A673 (cell line): Measurements from ENCODE around the gene NHEJ1. TPM values are rescaled to one million over a fixed set of nuclear protein-coding genes. Genes with fewer than 3 reads are reported as not detected.

ENCODE experiments used
- BruUV-seq: library from RNA; stranded (reverse); fragments of 400-500 nt; replicated peaks from 2 replicates; lab custom pipeline; 2021; lab: Mats Ljungman, UMichigan
- CTCF ChIA-PET: fragments of 300-600 bp; sonication (Branson Sonifier 250); formaldehyde crosslinking; loops from one replicate; lab custom pipeline; 2022; ENCODE audit warnings: antibody characterized with exemption; lab: Charles Lee
- POLR2A ChIA-PET: fragments of 300-600 bp; sonication (Branson Sonifier 250); formaldehyde crosslinking; loops from one replicate; lab custom pipeline; 2022; ENCODE audit warnings: antibody characterized with exemption; ENCODE audit not compliant: low non-redundant PET; lab: Charles Lee
- DNase-seq: peaks from one replicate; pipeline ENCODE4 v3.0.0-alpha.2; 2015; ENCODE audit warnings: low spot score
- H3K27ac ChIP-seq: fragments of 200-600 bp; sonication (generic); 2 replicates; pipeline ENCODE4 v1.5.1; 2016; ENCODE audit warnings: mixed run types, low read depth, mild to moderate bottlenecking, mixed read lengths, antibody characterized with exemption, low read length; ENCODE audit not compliant: poor library complexity, severe bottlenecking
- H3K27me3 ChIP-seq: fragments of 200-600 bp; sonication (generic); replicated peaks from 2 replicates; pipeline ENCODE4 v1.6.1; 2017; ENCODE audit warnings: mixed run types, low read depth, mild to moderate bottlenecking, mixed read lengths, antibody characterized with exemption, low read length; ENCODE audit not compliant: insufficient read depth, poor library complexity
- H3K36me3 ChIP-seq: fragments of 200-600 bp; sonication (generic); 2 replicates; pipeline ENCODE4 v1.6.1; 2016; ENCODE audit warnings: mixed run types, mild to moderate bottlenecking, mixed read lengths, antibody characterized with exemption, low read length; ENCODE audit not compliant: insufficient read depth, poor library complexity, severe bottlenecking
- H3K4me1 ChIP-seq: fragments of 200-600 bp; sonication (generic); 2 replicates; pipeline ENCODE4 v1.6.1; 2017; ENCODE audit warnings: mixed run types, mild to moderate bottlenecking, mixed read lengths, antibody characterized with exemption, low read length; ENCODE audit not compliant: insufficient read depth, poor library complexity, severe bottlenecking
- H3K4me3 ChIP-seq: fragments of 200-600 bp; sonication (generic); 2 replicates; pipeline ENCODE4 v1.5.1; 2016; ENCODE audit warnings: low read depth, mixed run types, mild to moderate bottlenecking, mixed read lengths, low read length; ENCODE audit not compliant: poor library complexity, severe bottlenecking
- H3K9me3 ChIP-seq: fragments of 200-600 bp; sonication (generic); 2 replicates; pipeline ENCODE4 v1.6.1; 2016; ENCODE audit warnings: mixed run types, low read depth, mild to moderate bottlenecking, mixed read lengths, antibody characterized with exemption, low read length; ENCODE audit not compliant: poor library complexity, severe bottlenecking
- EZH2 ChIP-seq: fragments of 200-600 bp; sonication (generic); IDR thresholded peaks from 2 replicates; pipeline ENCODE4 v1.6.1; 2017; ENCODE audit warnings: borderline replicate concordance, low read depth, mild to moderate bottlenecking, mixed read lengths, antibody characterized with exemption, low read length; ENCODE audit not compliant: poor library complexity, severe bottlenecking
- intact Hi-C: fragments of 100-400 bp; cut with micrococcal nuclease; formaldehyde crosslinking; loops from one replicate; pipeline ENCODE4 v1.10.0; 2022; ENCODE audit not compliant: unreplicated experiment
- total RNA-seq: library from RNA; stranded (reverse); gene quantifications from 2 replicates; pipeline ENCODE4 v1.2.3, GENCODE V29; 2021
- TF ChIP-seq, protein P1 (sequence below): fragments of 300-800, 200-600 bp; sonication (generic); conservative IDR thresholded peaks from 2 replicates; pipeline ENCODE4 v1.5.1; 2017; ENCODE audit warnings: low read depth, mild to moderate bottlenecking, antibody characterized with exemption, low read length, moderate library complexity, mixed read lengths

Gene NHEJ1
- total RNA-seq, 1 experiment from 2014 or later: 18.0 TPM

DNA sequence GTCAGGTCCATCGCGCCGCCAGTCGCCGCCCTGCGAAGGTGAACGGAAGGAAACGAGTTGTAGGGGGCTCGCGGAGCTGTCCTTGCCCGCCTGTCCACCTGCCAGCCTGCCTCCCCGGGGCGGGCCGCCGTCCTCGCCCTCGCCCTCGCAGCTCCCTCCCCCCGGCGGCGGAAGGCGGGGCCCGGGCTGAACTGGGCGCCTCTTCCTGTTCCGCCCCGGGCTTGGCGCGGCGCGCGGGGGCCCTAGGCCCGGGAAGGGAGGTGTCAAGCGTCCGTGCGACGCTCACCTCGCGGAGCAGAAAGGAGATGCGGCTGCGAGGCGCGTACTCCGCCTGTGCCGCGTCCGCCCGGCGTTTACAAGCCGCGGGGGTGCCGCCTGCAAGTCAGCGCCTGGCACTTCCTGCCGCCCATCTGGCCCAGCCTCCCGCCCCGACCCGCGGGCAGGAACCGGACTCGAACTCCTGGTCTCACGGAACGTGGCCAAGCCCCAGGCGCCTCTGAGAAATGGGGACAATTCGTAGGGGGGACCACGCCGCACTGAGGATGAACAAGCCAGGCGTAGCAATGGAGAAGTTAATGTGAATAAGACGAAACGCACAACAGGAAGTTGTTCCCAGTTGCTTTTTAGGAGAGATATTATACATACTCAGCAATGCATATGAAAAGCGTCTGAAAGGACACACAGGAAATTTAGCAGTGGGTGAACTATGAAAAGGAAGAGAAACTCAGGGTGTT lies 16.4 kb upstream of the NHEJ1 start, which contains the start of gene CNPPD1:
Gene CNPPD1, minus strand, starts transcription at position 108 of the 734 bp plus-strand sequence. Its CDS starts 97 bp downstream, at position 11.
- intact Hi-C loops: loop anchor here (5.0 kb wide), 2 partner anchors 40 to 120 kb away; partner anchors contain the start of gene ABCB6
- peak; percentile 83 for DNase-seq
- POLR2A ChIA-PET: interaction anchor here (0.7 kb wide), 1 partner anchor 28 kb away, joined by 3 read pairs; no protein-coding TSS in a partner anchor

DNA sequence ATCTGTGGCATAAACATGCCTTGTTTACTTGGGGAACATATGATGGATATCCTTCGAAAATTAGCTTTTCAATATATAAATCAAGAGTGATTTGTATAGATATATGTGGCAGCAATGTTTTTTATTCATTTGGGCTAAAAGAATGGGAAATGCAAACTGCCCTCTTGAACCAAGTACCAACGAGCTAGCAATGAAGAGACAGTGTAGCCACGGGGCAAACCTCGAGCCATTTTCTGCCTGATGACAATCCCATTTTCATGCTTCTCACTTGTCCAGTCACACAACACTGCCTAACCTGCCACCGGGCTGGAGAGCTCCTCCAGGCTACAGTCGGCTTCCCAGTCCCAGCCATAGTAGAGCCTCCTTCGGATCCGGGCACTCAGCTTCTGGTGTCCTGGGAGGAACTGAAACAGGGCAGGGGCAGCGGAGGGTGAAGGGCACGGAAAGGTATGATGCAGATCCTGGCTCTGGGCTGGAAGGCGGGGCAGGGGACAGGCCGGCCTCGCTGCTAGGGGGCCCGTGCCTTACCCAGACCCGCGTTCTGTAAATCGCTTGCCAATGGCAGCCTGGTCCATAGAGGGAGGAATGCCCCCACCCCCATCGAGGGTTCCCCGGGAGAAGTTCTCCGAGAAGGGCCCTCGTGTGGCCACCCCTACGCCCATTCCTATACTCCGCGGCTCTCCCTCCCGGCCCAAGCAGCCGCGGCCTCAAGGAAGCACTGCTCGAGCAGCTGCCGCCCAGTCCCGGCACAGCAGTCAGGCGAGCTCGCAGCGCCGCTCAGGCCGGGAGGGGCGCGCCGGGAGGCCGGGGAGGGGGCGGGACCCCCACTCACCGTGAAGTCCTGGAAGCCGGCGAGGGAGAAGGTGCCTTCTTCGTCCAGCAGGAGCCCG lies 15.6 kb upstream of the NHEJ1 start:
- Histone ChIP-seq H3K27me3 (no peaks in the 10 kb centered on the region), H3K9me3 (no peaks in the 10 kb centered on the region), H3K36me3 (peaks cover 16% of the 10 kb centered on the region), H3K4me3 (peak overlapping the region; percentile 96), H3K4me1 (peaks cover 5% of the 10 kb centered on the region), H3K27ac (peak overlapping the region; percentile 81)
- no TSS peak for BruUV-seq
- CTCF ChIA-PET: interaction anchor here (0.5 to 1.6 kb wide), 4 partner anchors 17 to 119 kb away, joined by 3 to 7 read pairs (median 5); no protein-coding TSS in a partner anchor
- no peak for TF ChIP-seq EZH2
- TF ChIP-seq, protein P1, sequence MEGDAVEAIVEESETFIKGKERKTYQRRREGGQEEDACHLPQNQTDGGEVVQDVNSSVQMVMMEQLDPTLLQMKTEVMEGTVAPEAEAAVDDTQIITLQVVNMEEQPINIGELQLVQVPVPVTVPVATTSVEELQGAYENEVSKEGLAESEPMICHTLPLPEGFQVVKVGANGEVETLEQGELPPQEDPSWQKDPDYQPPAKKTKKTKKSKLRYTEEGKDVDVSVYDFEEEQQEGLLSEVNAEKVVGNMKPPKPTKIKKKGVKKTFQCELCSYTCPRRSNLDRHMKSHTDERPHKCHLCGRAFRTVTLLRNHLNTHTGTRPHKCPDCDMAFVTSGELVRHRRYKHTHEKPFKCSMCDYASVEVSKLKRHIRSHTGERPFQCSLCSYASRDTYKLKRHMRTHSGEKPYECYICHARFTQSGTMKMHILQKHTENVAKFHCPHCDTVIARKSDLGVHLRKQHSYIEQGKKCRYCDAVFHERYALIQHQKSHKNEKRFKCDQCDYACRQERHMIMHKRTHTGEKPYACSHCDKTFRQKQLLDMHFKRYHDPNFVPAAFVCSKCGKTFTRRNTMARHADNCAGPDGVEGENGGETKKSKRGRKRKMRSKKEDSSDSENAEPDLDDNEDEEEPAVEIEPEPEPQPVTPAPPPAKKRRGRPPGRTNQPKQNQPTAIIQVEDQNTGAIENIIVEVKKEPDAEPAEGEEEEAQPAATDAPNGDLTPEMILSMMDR: no peak
- DNase-seq: peak; percentile 36
- intact Hi-C loops: loop anchor here (5.0 kb wide), 2 partner anchors 41 to 121 kb away; partner anchors contain the start of gene ABCB6
- POLR2A ChIA-PET: interaction anchor here (0.7 kb wide), 1 partner anchor 29 kb away, joined by 3 read pairs; no protein-coding TSS in a partner anchor

More for the DNA sequence above, 16.4 kb upstream of the NHEJ1 start, which contains the start of gene CNPPD1:
- TF ChIP-seq, protein P1: no peak
- TF ChIP-seq EZH2: no peak
- no TSS peak for BruUV-seq
- Histone ChIP-seq H3K9me3 (no peaks in the 10 kb centered on the region), H3K27me3 (no peaks in the 10 kb centered on the region), H3K36me3 (peaks cover 24% of the 10 kb centered on the region), H3K27ac (peak within 1 kb of the TSS; percentile 81), H3K4me1 (peaks cover 5% of the 10 kb centered on the region), H3K4me3 (peak within 1 kb of the TSS; percentile 96)
- CTCF ChIA-PET: interaction anchor here (0.9 to 1.6 kb wide), 3 partner anchors 22 to 119 kb away, joined by 4 to 7 read pairs (median 6); no protein-coding TSS in a partner anchor

DNA sequence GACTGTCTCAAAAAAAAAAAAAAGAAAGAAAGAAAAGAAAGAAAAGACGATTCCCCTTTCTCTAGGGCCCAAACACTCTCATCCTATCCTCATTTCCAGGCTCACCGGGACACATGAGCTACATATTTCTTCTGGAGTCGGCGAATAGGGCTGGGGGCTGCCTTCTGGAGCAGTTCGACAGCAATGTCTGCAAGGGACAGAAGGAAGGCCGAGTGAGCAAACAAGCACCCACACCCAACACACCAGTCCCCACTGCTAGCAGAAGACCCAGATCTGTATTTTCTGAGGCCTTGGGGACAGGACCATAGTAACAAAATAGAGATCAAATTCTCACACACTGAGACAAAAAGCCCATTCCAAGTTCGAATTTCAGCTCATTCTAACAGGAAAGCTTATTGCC lies 14.9 kb upstream of the NHEJ1 start:
- no peaks in the 10 kb centered on the region for H3K27me3 ChIP-seq
- H3K9me3 ChIP-seq: no peaks in the 10 kb centered on the region
- ChIA-PET POLR2A (no interaction called here), CTCF (interaction anchor here (1.6 kb wide), 1 partner anchor 32 kb away, joined by 4 read pairs; no protein-coding TSS in a partner anchor)
- DNase-seq: no peak
- peak overlapping the region; percentile 96 for H3K4me3 ChIP-seq
- no peak overlapping the region for H3K27ac ChIP-seq
- no TSS peak for BruUV-seq
- intact Hi-C loops: loop anchor here (5.0 kb wide), 2 partner anchors 42 to 122 kb away; partner anchors contain the start of gene ABCB6
- H3K36me3 ChIP-seq: peaks cover 9% of the 10 kb centered on the region
- H3K4me1 ChIP-seq: peaks cover 5% of the 10 kb centered on the region
- TF ChIP-seq, protein P1: no peak
- no peak for TF ChIP-seq EZH2
